ENCODE results near the gene OR9A2.

The OR9A2 gene

DNA sequence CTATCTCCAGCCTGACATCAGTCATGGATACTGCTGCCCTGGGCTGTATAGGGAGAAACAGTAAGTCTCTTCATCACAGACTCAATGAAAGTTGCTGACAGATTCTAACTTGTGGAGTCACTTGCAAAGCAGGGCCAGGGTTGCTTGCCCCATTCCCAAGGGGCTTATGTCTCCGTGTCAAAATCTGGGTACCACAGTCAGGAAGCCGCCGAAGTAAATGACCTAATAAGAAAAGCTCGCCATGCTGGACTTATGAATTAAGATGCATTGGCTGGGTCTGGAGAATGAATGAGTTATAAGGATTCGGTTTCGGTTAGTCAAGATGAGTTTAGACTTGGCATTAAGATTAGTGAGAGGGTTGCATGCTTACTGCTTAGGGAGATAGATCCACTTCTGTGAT, 14.4 kb upstream of the OR9A2 start:
- TF ChIP-seq, protein P1, sequence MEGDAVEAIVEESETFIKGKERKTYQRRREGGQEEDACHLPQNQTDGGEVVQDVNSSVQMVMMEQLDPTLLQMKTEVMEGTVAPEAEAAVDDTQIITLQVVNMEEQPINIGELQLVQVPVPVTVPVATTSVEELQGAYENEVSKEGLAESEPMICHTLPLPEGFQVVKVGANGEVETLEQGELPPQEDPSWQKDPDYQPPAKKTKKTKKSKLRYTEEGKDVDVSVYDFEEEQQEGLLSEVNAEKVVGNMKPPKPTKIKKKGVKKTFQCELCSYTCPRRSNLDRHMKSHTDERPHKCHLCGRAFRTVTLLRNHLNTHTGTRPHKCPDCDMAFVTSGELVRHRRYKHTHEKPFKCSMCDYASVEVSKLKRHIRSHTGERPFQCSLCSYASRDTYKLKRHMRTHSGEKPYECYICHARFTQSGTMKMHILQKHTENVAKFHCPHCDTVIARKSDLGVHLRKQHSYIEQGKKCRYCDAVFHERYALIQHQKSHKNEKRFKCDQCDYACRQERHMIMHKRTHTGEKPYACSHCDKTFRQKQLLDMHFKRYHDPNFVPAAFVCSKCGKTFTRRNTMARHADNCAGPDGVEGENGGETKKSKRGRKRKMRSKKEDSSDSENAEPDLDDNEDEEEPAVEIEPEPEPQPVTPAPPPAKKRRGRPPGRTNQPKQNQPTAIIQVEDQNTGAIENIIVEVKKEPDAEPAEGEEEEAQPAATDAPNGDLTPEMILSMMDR (IDR thresholded peaks at IDR 0.05; ENCODE audit: low read depth, low read length), result no peak
- H3K27me3 ChIP-seq (ENCODE audit: insufficient read depth, low read depth, severe bottlenecking), result no peaks in the 10 kb centered on the region
- no peak for DNase-seq

DNA sequence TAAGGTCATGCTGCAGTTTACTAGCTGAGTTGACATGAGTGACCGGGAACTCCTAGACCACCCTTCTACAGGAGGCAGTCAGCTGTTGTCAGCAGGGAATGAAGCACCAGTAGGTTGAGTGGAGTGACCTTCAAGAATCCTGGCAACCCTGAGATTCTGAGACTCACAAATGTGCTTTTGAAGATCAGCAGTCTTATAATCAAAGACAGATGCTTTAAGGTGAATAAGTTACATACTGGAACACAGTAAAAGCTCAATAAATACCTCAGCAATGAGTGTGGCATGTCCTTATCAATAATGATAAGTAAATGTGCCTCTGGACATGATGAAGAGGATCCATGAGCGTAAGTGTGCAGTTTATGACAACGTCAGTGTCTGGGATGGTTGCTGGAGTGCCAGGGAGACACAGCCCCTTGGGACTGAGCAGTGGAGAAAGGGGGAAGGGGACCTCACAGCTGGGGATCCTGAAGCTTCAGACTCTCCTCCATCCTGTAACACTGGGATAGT, 13.3 kb upstream of the OR9A2 start:
- no peak for DNase-seq
- TF ChIP-seq, protein P1 (IDR thresholded peaks at IDR 0.05; ENCODE audit: low read depth, low read length), result no peak
- Histone ChIP-seq H3K27me3 (ENCODE audit: insufficient read depth, low read depth, severe bottlenecking) (no peaks in the 10 kb centered on the region), H3K36me3 (no peaks in the 10 kb centered on the region), H3K4me3 (ENCODE audit: low read depth, low read length) (no peak overlapping the region), H3K9me3 (ENCODE audit: severe bottlenecking) (no peaks in the 10 kb centered on the region), H3K27ac (no peak overlapping the region)

More for the DNA sequence above, 14.4 kb upstream of the OR9A2 start:
- H3K27ac ChIP-seq, result no peak overlapping the region
- no peaks in the 10 kb centered on the region for H3K9me3 ChIP-seq (ENCODE audit: severe bottlenecking)
- no peak overlapping the region for H3K4me3 ChIP-seq (ENCODE audit: low read depth, low read length)
- H3K36me3 ChIP-seq, result no peaks in the 10 kb centered on the region

DNA sequence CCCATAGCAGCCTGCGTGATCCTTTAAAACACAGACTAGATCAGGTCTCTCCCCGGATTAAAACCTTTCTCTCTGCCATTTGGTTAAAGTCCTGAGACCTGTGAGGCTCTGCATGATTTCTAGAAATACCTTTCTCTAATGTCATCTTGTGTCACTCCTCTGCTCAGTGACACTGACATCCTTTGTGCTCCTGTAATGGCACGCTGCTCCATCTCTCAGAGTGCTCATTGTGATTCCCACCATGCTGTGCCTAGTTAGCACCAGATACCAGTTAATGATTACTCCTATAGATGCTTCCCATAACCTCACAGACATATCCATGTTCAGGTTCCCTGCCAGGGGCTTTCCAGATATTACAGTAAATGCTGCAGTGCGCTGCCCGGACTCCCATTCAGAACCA, 11.7 kb upstream of the OR9A2 start:
- TF ChIP-seq, protein P1 (IDR thresholded peaks at IDR 0.05; ENCODE audit: low read depth, low read length), result no peak
- Histone ChIP-seq H3K9me3 (ENCODE audit: severe bottlenecking) (no peaks in the 10 kb centered on the region), H3K27me3 (ENCODE audit: insufficient read depth, low read depth, severe bottlenecking) (no peaks in the 10 kb centered on the region), H3K4me3 (ENCODE audit: low read depth, low read length) (no peak overlapping the region), H3K27ac (no peak overlapping the region), H3K36me3 (no peaks in the 10 kb centered on the region)
- DNase-seq, result no peak

DNA sequence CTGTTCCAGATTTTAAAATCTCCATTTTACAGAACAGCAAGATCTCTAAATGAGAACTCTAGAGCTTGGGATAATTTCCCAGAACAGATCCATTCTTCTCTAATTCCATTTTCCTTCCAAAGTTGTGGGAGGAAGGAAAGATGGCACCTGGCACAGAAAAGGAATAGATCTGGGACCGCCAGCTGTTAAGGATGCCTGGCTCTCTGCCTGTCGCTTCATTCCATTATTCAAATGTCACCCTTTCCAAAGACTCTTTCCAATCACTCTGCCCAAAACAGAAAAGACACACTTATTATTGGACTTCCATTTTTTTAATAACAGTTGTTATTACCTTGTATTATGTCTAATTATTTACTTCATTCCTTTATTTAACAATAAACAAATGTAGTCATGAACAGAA, 751 bp upstream of the OR9A2 start:
- Histone ChIP-seq H3K4me3 (ENCODE audit: low read depth, low read length) (no peak overlapping the region), H3K9me3 (ENCODE audit: severe bottlenecking) (no peaks in the 10 kb centered on the region), H3K36me3 (no peaks in the 10 kb centered on the region), H3K27me3 (ENCODE audit: insufficient read depth, low read depth, severe bottlenecking) (no peaks in the 10 kb centered on the region), H3K27ac (no peak overlapping the region)
- DNase-seq, result no peak
- TF ChIP-seq, protein P1 (IDR thresholded peaks at IDR 0.05; ENCODE audit: low read depth, low read length), result no peak

DNA sequence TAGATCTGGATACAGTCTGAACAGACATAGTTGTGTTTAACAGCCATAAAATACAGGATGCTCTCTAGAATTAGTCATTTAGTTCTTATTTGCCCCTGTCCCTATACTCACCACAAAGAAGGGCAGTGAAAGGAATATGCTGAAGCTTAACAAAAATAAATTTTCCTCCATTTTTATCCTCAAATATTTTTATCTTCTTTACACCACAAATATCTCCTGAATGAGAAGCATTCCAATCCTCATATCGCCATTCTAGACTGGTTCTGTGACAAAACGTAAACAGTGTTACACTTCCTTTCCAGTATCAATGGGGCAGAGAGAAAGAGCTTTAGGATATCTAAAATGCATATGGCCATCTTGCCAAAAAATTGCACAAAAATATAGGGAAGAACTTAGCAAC, 1.6 kb downstream of the OR9A2 start:
- H3K27ac ChIP-seq, result no peak overlapping the region
- DNase-seq, result no peak
- no peaks in the 10 kb centered on the region for H3K36me3 ChIP-seq
- H3K4me3 ChIP-seq (ENCODE audit: low read depth, low read length), result no peak overlapping the region
- H3K27me3 ChIP-seq (ENCODE audit: insufficient read depth, low read depth, severe bottlenecking), result no peaks in the 10 kb centered on the region
- TF ChIP-seq, protein P1 (IDR thresholded peaks at IDR 0.05; ENCODE audit: low read depth, low read length), result no peak
- no peaks in the 10 kb centered on the region for H3K9me3 ChIP-seq (ENCODE audit: severe bottlenecking)

DNA sequence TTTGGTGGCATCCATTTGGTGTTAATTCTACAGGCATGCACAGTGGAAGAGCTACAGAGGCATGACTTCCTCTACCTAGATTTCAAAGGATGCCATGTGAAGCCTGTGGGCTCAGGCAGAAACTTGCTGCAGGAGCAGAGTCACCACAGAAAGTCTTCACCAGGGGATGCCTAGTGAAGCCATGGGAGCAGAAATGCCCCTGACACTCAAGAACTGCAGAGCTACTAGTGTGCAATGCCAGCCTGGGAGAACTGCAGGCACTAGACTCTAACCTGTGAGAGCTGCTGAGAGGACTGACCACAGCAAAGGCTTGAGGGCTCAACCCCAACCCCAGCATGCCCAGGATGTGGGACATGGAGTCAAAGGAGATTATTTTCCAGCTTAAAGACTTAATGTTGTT, 3.9 kb downstream of the OR9A2 start:
- TF ChIP-seq, protein P1 (IDR thresholded peaks at IDR 0.05; ENCODE audit: low read depth, low read length), result no peak
- DNase-seq, result no peak

More for the DNA sequence above, 3.9 kb downstream of the OR9A2 start:
- Histone ChIP-seq H3K4me3 (ENCODE audit: low read depth, low read length) (no peak overlapping the region), H3K27ac (no peak overlapping the region), H3K9me3 (ENCODE audit: severe bottlenecking) (no peaks in the 10 kb centered on the region), H3K36me3 (no peaks in the 10 kb centered on the region), H3K27me3 (ENCODE audit: insufficient read depth, low read depth, severe bottlenecking) (no peaks in the 10 kb centered on the region)
